GM18907 (cell line): ENCODE results near the gene RECQL5.

Experiments
- ATAC-seq: cut with Tn5 transposase; IDR thresholded peaks from one replicate; pipeline ENCODE4 v1.9.1; 2021; ENCODE audit warnings: mild to moderate bottlenecking, moderate library complexity; ENCODE audit not compliant: unreplicated experiment

RECQL5 gene

DNA sequence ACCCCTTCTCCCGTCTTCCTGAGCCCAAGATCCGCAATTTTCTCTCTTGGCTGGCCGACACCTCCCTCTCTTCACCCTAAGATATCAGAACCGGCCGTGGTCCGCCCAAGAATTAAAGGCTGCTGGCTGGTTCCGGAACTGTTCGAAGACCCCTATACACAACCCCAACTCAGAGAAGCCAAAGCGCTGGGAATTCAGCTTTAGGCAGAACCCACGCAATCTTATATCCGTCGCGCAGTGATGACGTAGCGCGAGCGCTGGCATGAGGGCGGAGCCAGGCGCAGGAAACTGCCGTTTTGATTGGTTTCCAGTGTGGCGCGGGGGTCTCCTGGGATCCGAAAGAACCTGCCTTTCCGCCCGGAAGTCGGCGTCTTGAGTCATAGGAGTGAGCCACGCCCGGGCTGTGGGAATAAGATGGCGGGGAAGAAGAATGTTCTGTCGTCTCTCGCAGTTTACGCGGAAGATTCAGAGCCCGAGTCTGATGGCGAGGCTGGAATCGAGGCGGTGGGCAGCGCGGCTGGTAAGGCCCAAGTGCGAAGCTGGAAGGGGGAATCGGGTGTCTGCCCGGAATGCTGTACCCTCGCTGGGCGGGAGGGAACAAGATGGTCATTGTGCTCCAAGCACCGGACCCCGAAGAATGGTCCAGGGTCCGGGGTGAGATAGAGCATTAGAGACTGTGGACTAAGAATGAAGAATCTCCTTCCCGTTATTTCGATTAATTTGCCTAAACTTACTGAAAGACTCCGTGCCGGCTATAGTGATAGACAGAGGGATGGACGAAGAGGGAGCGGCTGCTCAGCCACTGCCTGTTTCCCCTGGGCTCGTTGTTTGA lies at the start of gene RECQL5, which contains the start of gene SAP30BP:
RECQL5 (minus strand) TSS at position 196 of the 832 bp plus-strand sequence. CDS start 597 bp downstream, outside the sequence.
SAP30BP (plus strand) TSS at position 380 of the 832 bp plus-strand sequence; CDS start at position 415, 35 bp downstream.
- peak; percentile 80 for ATAC-seq

DNA sequence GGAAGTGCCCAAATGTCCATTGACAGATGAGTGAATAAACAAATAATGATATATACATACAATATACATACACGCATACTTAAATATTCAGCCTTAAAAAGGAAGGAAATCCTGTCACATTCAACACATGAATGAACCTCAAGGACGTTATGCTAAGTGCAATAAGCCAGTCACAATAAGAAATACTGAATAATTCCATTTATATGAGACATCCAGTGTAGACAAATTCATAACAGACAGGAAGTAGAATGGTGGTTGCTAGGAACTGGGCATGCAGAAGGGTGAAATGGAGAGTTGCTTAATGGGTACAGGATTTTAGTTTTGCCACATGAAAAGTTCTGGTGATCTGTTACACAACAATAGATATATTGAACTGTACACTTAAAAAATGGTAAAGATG lies 45.5 kb upstream of the RECQL5 start:
- ATAC-seq: no peak

DNA sequence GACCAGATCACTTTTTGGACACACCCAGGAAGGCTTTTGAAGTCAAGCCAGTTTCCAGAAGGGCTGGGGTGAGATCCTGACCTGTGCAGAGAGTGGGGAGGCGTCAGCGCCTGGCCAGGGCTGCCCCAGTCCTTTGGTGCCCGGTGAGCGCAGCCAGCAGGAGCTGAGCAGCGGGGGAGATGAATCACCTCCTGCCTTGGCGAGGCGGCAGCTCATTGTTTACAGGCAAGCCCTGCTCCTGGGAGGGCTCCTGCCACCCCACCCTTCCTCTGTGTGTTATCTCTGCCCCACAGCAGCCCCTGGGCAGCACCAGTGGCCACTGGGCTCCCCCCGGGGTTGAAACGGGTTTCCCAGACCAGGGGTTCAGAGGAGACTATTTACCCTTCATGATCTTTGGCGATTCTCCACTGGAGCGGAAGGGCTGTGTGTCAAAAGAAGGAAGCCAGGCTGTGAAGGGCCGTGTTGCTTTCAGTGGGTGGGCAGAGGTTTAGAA lies 40.2 kb upstream of the RECQL5 start:
- no peak for ATAC-seq

DNA sequence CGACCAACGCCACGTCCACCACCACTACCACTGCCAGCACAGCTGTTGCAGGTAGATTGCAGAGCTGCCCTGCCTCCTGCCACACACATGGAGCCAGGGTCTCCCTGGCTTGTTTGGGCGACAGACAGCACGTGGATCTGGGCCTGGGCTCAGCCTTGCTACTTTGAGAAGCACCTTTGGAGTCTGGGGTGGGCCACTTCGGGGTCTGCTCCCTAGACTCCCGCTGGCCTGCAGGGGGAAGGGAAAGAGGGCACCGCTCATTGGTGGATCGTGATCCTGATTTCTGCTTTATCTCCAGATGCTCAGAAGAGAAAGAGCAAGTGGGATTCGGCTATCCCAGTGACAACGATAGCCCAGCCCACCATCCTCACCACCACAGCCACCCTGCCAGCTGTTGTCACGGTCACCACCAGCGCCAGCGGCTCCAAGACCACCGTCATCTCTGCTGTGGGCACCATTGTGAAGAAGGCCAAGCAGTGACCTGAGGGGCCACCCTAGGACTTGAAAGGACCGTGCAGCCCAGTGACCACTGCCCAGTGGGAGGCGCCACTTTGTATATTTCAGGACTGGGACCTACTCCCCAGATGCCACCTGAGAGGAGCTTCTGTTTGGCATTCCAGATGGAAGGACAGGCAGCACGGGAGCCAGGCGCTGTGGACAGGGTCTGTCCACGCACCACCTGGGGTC lies 39.2 kb upstream of the RECQL5 start:
- no peak for ATAC-seq

DNA sequence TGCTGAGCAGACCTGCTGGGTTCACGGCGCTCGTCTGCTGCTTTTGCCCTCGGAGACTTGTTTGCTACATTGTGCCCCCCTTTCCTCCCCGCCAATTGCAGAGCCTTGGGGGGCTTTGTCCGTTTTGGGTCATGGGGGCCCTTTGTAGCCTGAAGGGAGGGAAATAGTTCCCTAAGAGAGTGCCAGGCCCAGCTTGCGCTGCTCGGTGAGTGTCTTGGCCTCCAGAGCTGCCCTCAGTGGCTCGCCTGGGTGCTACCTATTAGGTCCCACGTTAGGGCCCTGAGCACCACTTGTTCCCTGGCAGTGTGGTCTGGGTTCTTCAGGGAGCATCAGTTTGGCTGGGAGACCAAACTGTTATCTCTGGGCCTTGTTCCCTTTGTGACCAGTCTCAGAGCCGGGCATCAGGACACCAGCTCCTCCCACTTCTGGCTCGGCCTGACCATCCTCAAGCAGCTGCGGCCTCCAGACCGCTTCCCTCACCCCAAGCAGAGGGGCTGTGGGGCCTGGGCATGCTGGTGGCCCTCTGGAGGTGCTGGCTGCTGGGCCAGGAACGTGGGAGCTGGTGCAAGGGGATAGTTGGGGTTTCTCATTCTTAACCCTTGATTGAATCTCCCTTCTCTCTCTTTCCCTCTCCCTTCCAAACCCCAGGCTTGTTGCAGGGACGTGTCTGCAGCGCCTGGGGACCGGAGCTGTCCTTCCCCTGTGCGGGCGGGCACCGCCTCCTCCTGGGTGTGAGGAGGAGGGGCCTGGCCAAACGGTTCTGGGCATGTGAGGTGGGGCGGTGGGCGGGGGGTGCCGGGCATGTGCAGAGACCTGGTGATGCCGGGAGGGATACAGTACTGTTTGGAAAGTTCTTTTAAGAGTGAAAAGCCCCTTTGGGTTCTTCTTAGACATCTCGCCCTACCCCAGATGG lies 38.3 kb upstream of the RECQL5 start:
- ATAC-seq: no peak

DNA sequence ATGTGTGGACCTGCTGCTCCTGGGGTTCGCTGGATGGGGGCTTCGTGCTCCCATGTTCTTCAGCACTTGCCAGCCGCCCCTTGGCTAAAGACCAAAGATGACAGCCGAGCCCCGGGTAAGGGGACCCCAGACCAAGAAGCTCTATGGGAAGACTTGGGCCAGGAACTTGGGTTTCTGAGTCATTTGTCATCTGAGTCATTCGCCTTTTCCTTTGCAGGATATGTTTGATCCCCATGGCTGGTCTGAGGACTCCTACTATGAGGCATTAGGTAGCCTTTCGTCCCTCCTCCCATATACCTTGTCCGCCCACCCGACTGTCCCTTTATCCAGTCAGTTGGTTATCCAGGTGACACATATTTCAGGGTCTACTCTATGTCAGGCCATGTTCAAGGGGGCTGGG lies 36.6 kb upstream of the RECQL5 start:
- no peak for ATAC-seq

DNA sequence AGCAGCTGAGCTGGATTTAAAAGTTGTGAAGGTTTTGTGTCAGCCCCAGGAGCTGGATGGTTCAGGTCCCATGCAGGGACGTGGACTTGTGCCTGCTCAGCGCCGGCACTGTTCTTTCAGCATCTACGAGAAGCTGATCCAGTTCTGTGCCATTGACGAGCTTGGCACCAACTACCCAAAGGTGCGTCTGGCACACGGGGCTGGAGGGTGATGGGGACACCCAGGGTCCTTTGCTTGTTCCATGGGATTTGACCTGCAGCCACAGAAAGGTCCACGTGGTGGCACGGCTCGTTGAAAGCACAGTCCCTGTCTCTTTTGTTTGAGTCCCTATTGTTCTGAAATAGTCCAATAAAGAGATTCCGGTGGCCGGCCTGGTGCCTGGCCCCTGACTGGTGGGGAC lies 36.2 kb upstream of the RECQL5 start:
- ATAC-seq: no peak

DNA sequence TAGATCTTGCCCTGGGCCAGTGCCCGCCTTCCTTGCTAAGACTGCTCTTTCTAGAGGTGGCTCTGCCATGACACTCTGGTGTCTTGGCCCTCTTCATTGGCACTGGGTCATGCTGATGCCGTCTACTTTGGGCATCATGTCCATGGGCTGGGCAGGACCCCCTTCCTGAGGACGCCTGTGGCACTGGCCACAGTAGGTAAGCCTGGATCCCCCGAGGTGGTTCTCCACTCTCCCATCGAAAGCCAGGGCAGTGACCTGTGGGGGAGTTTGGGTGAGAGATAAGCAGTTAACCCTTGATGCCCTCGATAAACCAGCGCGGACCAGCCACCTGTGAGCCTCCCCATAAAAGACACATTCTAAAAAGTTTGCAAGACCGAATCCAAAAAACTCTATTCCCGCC lies 34.3 kb upstream of the RECQL5 start:
- ATAC-seq: no peak

DNA sequence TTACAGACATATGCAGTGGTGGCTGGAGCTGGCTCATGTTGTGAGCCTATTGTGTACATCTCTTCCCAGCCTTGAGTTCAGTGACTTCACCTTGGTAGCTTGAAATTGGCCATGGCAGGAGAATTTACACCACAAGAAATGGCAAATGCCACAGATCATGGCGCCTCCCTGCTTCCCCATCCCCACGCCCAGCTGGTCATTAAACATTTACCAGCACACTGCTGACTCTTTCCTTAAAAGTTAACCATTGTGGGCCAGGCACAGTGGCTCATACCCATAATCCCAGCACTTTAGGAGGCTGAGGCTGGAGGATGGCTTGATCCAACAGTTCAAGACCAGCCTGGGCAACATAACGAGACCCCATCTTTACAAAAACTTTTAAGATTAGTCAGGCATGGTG lies 31.7 kb upstream of the RECQL5 start:
- no peak for ATAC-seq

DNA sequence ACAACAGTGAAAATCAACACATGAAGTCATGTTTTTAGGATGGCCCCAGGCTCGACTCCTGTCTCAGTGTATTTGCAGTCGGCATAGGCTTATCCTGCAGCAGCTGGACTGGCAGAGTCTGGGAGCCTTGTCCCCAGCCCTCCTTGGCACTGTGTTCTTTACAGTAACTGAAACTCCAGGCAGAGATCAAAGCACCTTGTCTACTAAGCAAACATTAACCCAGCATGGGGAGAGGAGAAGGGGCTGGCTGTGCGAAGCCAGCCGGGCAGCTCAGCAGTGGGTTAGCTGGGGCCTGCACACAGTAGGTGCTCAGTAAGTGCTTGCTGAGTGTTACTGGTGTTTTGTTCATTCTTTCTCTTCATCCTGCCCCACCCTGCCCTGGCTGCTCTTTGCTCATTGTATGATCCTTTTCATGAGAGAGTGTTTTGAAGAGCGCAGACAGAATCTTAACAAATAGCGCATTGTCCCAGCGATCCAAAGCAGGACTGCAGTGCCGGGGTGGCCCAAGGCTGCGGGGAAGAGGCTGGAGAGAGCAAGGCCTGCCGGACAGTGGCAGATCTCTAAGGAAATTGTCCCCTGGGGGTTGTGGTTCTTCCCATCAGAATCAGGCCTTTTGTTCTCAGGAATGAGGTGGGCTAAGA lies 30.8 kb upstream of the RECQL5 start:
- ATAC-seq: no peak

DNA sequence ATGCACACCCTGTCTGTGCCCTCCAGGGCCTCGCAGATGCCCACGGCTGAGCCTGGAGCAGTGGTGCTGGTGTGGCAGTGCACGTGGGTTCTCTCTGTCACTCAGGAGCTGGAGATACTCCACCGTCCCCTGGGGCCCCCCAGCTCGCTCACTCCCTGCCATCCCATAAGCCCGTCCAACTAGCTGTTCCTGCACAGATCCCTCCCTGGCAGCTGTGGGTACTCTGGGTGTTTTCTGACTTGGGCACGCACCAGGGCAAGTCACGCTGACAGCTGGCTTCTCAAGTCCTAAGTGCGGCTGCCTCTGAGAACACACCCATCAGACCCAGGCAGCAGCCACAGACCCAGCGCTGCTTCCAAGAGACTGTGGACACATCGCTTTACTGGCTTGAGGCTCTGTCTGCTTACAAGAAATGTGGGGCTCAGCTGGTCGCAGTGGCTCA lies 28.9 kb upstream of the RECQL5 start:
- ATAC-seq: no peak

DNA sequence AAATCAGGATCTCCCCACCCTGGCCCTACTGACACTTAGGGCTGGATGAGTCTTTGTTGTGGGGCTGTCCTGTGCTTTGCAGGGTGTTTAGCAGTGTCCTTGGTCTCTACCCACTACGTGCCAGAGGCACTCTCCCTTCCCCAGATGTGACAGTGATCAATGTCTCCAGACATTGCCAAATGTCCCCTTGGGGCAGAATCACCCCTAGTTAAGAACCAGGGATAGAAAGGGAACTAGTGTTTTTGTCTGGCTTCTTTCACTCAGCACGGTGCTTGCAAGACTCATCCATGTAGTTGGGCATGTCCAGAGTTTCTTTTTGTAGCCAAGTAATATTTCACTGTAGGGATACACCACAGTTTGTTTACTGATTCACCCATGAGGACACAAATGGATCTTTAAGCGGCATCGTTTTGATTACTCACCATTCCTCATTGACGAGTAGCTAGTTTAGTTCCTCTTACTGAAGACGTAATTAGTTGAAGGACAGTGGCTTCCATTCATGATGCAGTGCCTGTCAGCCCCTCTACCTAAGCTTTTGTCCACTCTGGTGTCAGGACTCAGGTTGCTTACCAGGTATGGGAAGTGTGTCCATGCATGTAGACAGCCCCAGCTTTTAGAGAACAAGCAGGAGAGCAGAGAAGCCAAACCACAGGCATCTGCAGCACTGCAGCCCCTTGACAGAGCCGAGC lies 28.3 kb upstream of the RECQL5 start:
- ATAC-seq: no peak

DNA sequence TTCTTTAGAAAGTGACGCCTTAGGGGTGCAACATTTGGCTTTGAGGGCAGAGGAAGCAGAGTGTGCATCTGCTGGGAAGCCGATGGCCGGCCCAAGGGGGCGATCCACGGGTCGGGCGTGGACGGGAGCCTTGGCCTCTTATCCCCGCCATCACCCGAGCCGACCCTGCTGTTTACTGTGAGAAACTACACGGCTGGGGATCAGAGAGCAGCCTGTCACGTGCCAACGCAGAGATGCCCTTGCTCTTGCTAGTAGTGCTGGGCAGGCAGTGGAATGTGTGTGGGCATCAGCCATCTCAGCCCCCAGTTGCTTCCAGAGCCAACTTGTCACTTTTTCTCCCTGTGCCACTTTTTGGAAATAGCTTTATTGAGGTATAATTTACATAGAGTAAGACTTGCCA lies 27.6 kb upstream of the RECQL5 start:
- ATAC-seq: no peak

DNA sequence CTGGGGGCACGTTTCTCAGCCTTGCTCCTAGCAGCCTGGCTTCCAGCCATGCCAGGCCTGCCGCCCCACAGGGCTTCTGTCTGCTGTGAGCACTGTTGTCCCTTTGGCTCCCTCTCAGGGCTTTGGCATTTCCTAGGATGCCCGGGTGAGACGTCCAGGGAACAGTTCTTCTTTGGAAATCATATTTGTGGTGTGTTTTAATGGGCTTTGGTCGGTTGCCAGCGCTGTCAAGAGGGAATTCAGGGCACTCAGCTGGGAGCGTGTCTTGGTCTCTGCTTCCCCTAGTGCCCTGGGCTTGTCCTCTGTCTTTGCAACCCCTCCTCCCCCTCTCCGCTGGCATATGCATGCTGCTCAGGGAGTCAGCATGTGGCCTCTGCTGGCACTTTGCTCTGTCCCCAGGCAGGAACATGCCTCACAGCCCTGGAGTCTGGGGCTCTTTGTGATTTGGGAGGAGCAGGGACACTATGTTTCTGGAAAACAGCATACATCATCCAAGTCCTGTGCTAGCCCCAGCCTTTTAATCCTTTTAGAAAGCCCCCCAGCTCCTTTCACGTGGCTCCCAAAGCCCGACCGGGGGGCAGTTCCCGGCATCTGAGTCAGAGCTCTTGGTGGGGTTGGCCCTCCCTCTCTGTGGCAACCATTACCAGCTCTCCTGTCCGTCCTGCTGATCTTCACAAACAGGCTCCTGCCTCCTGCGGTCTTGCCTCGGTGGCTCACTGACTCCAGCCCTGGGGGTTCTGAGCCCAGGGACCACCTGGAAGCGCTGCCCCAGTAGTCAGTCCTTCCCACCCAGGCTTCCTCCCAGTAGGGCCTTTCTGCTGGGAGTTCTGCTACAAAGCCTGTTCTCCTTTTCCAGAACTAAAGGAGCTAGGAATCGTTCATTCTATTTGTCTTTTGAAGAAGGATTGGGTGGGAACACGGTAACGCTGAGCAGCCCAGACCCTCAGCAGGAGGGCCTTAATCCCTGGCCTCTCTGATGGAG lies 26.8 kb upstream of the RECQL5 start:
- no peak for ATAC-seq

DNA sequence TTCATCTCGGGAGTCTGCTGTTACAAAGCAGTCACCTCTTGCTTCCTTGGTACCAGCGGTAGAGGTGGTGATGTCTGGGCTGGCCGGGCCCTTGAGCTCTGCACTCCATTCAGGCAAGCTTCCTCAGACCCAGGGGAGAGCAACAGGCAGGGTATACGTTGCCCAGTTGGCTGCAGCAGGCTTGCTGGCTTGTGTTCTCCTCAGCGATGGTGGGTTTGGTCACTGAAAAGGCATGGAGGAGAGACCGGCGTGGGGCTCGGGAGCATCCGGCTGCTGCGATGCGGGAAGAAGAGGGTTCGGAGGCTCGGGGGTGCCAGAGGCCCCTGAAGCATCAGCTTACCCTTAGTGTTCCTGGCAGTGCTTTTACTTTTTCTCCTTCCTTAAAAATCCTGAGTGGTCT lies 26.0 kb upstream of the RECQL5 start:
- no peak for ATAC-seq

DNA sequence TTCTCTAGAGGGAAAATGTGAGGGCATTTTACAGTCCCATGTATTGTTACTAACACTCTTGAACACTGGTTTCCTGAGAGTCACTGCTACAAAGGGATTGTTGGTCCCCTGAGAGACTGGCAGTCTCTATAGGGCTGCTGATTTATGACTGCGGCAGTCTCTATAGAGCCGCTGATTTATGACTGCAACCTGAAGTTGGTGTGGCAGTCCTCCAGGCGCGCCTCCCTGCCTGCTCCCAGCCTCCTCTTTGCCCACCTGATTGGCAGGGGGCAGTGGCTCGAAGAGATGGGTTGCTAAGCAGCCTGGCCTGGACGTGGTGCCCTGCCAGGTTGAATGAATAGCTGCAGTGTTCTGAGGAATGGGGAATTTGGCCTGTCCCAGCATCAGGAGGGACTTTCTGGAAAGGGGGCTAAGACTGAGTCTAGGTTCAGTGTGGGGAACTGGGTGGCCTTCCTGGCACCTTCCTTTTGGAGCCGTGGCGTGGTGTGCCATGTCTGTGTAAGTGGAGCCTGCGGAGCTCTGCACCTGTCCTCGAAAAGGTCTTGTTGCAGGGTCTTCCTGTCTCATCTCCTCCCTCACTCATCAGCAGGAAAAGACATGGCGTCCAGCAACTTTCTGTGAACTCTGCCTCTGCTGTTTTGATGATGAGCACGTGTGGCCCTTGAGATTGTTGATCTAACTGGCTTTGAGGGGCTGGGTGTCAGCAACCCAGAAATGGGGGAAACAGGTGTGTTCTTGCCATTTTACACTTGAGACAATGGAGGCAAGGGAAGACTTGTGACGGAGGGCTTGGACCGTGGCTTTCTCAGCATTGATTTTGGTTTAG lies 25.1 kb upstream of the RECQL5 start:
- no peak for ATAC-seq

DNA sequence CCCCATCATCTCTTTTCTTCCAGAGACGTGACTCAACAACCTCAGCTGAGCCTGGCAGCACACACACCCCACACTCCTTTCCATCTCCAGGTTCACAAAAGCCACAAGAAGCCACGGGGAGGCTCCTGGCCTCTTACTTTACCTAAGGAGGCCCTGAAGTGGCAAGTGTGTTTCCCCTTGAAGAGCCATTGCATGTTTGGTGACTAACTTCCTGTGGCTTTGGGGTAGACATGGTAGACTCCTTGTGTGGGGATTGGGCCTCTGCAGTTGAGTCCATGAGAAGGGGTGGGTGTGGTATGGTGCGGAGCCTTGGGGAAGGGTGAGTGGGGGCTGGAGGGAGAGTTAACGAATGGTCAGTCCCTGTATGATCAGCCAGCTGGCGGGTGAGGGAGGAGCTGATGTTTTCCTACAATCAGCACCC lies 24.4 kb upstream of the RECQL5 start:
- no peak for ATAC-seq

DNA sequence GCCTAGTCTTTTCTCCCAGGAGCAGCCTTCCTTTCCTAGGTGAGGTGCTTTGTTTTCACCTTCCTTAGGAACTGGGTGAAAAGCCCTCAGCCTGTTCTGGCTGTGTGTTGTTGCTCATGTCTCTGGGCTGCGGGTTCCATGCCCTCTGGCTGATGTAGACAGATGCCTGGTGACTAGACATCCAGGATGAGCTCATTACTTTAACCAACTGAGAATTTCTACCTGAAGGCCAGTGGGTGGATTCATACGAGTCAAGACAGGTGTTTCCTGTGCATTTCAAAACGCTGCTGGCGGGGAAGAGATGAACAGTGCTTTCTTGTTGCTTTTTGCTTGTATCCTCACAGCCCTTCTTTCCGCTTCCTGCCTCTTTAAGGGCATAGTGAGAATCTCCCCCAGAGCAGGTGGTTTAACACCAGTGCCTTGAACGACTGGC lies 22.5 kb upstream of the RECQL5 start:
- ATAC-seq: peak; percentile 39
